ENCODE measurements around the gene MYH9.
"Not testable (repeated sequence)": the region's sequence is repeated elsewhere in the genome, so short reads cannot be mapped to it uniquely, and the experiment has no call there.

Gene MYH9

GRCh38 chr22:36306227-36306626 lies 81.5 kb downstream of the MYH9 start:
- DNase-seq: no peak

GRCh38 chr22:36305813-36306212 lies 82.0 kb downstream of the MYH9 start:
- DNase-seq: no peak

- DNase-seq: no peak
These were observed 83.3 kb downstream of the MYH9 start for GRCh38 chr22:36304429-36304828.

- no peak for DNase-seq
These were observed 83.9 kb downstream of the MYH9 start for GRCh38 chr22:36303874-36304273.

- DNase-seq: no peak
These were observed 84.7 kb downstream of the MYH9 start for GRCh38 chr22:36303115-36303467.

GRCh38 chr22:36302439-36303114 lies 85.2 kb downstream of the MYH9 start:
- DNase-seq: no peak

GRCh38 chr22:36301851-36302250 lies 85.9 kb downstream of the MYH9 start:
- DNase-seq: no peak

GRCh38 chr22:36301384-36301828 lies 86.4 kb downstream of the MYH9 start:
- no peak for DNase-seq

- DNase-seq: no peak
These were observed 87.2 kb downstream of the MYH9 start for GRCh38 chr22:36300396-36301212.

GRCh38 chr22:36299911-36300310 lies 87.9 kb downstream of the MYH9 start:
- no peak for DNase-seq

GRCh38 chr22:36299295-36299694 lies 88.5 kb downstream of the MYH9 start:
- DNase-seq: no peak

GRCh38 chr22:36298601-36299000 lies 89.2 kb downstream of the MYH9 start:
- no peak for DNase-seq

GRCh38 chr22:36298118-36298517 lies 89.6 kb downstream of the MYH9 start:
- no peak for DNase-seq

- no peak for DNase-seq
These were observed 90.2 kb downstream of the MYH9 start for GRCh38 chr22:36297568-36297967.

GRCh38 chr22:36296690-36297089 lies 91.1 kb downstream of the MYH9 start:
- no peak for DNase-seq

- DNase-seq: no peak
These were observed 92.5 kb downstream of the MYH9 start for GRCh38 chr22:36295247-36295646.

- no peak for DNase-seq
These were observed 93.0 kb downstream of the MYH9 start for GRCh38 chr22:36294801-36295200.

- no peak for DNase-seq
These were observed 93.5 kb downstream of the MYH9 start for GRCh38 chr22:36294293-36294620.

GRCh38 chr22:36293606-36294292 lies 94.0 kb downstream of the MYH9 start:
- DNase-seq: no peak

GRCh38 chr22:36292823-36293530 lies 94.8 kb downstream of the MYH9 start:
- no peak for DNase-seq

- no peak for DNase-seq
These were observed 95.7 kb downstream of the MYH9 start for GRCh38 chr22:36291831-36292740.

- DNase-seq: not testable (repeated sequence)
These were observed 97.2 kb downstream of the MYH9 start for GRCh38 chr22:36290391-36291075.
